Activated naive CD4-positive, alpha-beta T cell treated with anti-CD3 and anti-CD28 coated beads for 36 hours (primary cell): Measurements from ENCODE around the gene ADAM11. TPM values are rescaled to one million over a fixed set of nuclear protein-coding genes. Genes with fewer than 3 reads are reported as not detected.

Experiments
- CTCF ChIA-PET: fragments of 350-600 bp; sonication (Branson Sonifier 250); formaldehyde crosslinking; loops from one replicate; lab custom pipeline; 2021; ENCODE audit warnings: antibody characterized with exemption; lab: Charles Lee
- DNase-seq: peaks from one replicate; pipeline ENCODE4 v3.0.0-alpha.2; 2020
- H3K27ac Mint-ChIP-seq: one replicate; pipeline ENCODE4 v1.8.0; 2021; ENCODE audit warnings: mild to moderate bottlenecking, mixed read lengths
- H3K27me3 Mint-ChIP-seq: one replicate; pipeline ENCODE4 v1.8.0; 2021; ENCODE audit warnings: low read depth, mixed read lengths
- H3K36me3 Mint-ChIP-seq: one replicate; pipeline ENCODE4 v1.8.0; 2021; ENCODE audit warnings: low read depth, mixed read lengths
- H3K4me1 Mint-ChIP-seq: one replicate; pipeline ENCODE4 v1.8.0; 2021; ENCODE audit warnings: low read depth, mixed read lengths
- H3K4me3 Mint-ChIP-seq: one replicate; pipeline ENCODE4 v1.8.0; 2021; ENCODE audit warnings: mild to moderate bottlenecking, moderate library complexity, mixed read lengths
- H3K9me3 Mint-ChIP-seq: one replicate; pipeline ENCODE4 v1.8.0; 2021; ENCODE audit warnings: mixed read lengths
- intact Hi-C: fragments of 100-400 bp; cut with micrococcal nuclease; formaldehyde crosslinking; loops from one replicate; pipeline ENCODE4 v1.15.1; 2023
- total RNA-seq, 2 experiments: library from RNA; stranded (reverse); gene quantifications; one replicate each; pipeline ENCODE4 v1.2.3, GENCODE V29; 2021

ADAM11 gene
- total RNA-seq, 2 experiments from 2014 or later, result 0.17 to 0.57 TPM

DNA sequence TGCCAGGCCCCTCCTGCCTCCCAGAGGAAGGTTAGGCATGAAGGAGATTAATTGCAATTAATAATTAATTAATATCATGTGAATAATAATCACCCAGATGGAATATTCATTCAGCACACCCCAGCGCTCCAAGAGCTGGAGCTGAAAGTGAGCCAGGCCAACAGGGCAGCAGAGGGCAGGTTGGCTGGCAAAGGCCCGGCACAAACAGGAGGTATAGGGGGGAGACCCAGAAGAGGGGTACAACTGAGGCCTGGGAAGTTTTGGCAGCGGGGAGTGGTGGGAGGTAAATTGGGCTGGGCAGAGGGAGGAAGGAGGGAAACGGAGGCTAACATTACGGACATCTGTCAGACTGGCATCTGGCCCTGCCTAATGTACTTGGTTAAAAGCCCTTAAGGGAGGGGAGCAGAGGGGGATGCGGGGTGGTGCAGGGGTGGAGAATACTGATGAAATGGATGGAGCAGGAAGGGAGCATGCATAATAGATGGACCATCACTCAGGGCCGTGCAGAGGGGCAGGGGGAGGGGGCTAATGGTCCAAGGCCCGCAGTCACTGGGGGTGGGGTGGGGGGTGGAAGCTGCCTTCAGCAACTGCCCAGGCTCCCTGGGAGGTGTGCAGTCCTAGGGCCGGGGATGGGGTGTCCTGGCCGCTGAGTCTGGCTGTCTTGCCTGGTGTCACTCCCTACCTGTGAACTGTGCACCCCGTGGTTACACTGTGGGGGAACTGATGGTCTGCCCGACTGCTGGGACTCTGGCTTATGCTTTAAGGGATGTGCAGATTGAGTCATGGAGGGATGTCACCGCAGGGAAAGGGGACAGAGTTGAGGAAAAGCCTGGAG is 1.9 kb downstream of the ADAM11 start:
- no peak for DNase-seq
- H3K9me3 Mint-ChIP-seq, result no peaks in the 10 kb centered on the region
- intact Hi-C loops, result no loop called here
- CTCF ChIA-PET, result no interaction called here
- H3K36me3 Mint-ChIP-seq, result no peaks in the 10 kb centered on the region
- H3K27ac Mint-ChIP-seq, result no peak overlapping the region
- H3K27me3 Mint-ChIP-seq, result peaks cover 28% of the 10 kb centered on the region
- no peaks in the 10 kb centered on the region for H3K4me1 Mint-ChIP-seq
- no peak overlapping the region for H3K4me3 Mint-ChIP-seq

DNA sequence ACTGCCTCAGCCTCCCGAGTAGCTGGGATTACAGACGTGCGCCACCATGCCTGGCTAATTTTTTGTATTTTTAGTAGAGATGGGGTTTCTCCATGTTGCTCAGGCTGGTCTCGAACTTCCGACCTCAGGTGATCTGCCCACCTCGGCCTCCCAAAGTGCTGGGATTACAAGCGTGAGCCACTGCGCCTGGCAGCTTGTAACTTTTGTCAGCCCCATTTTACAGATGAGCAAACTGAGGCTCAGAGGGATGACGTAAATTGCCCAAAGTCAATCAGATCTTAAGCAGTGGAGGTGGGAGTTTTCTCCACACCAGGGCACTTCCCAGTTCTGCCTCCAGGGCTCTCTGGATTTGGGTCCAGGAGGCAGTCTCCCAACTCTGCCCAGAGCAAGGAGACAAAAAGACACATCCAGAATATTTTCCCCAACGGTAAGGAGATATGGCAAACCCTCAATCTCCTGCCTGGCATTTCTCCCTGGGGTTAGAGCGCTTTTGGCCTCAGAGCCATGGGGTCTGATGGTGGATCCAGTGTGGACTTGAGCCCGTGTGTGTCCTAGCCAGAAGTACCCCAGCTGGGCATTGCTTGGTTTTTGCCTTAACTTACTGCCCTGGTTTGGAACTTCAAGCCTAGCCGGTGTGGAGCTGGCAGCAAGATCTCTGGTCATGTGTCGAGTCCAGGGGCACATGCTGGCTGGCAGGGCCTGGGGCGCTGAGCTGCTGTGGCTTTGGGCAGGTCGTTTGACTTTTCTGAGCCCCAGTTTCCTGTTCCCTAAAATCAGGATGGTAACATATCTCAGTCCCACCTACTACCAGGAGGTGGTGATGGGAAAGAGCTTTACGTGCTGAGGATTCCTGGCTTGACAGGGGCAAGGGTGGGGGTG is 3.4 kb downstream of the ADAM11 start:
- Mint-ChIP-seq H3K27me3 (peaks cover 32% of the 10 kb centered on the region), H3K27ac (no peak overlapping the region), H3K4me1 (no peaks in the 10 kb centered on the region), H3K4me3 (no peak overlapping the region), H3K9me3 (no peaks in the 10 kb centered on the region), H3K36me3 (no peaks in the 10 kb centered on the region)
- intact Hi-C loops, result no loop called here
- CTCF ChIA-PET, result interaction anchor here (0.6 to 1.4 kb wide), 2 partner anchors 13 to 119 kb away, joined by 3 to 4 read pairs; no protein-coding TSS in a partner anchor
- no peak for DNase-seq

DNA sequence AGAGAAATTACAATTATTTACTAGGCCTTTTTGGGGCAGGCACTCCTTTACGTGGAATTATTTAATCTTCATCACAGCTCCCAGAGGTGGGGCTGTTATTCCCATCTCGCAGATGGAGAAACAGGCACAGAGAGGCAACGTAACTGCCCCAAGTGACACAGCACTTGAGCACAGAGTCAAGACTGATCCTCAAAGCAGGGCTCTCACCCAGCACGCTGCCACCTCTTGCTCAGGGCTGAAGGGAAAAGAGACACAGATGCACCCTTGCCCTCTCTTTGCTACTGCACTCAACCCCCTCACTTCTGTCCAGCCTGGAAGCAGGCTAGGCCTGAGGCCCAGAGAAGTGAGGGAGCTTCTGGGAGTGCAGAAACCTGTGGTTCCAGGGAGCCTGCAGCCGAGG is 4.4 kb downstream of the ADAM11 start:
- H3K4me1 Mint-ChIP-seq, result no peaks in the 10 kb centered on the region
- DNase-seq, result no peak
- H3K27ac Mint-ChIP-seq, result no peak overlapping the region
- no peak overlapping the region for H3K4me3 Mint-ChIP-seq
- peaks cover 23% of the 10 kb centered on the region for H3K27me3 Mint-ChIP-seq
- no peaks in the 10 kb centered on the region for H3K36me3 Mint-ChIP-seq
- H3K9me3 Mint-ChIP-seq, result no peaks in the 10 kb centered on the region
- CTCF ChIA-PET, result interaction anchor here (0.6 to 1.4 kb wide), 3 partner anchors 12 to 259 kb away, joined by 3 to 4 read pairs (median 3); no protein-coding TSS in a partner anchor
- intact Hi-C loops, result no loop called here

DNA sequence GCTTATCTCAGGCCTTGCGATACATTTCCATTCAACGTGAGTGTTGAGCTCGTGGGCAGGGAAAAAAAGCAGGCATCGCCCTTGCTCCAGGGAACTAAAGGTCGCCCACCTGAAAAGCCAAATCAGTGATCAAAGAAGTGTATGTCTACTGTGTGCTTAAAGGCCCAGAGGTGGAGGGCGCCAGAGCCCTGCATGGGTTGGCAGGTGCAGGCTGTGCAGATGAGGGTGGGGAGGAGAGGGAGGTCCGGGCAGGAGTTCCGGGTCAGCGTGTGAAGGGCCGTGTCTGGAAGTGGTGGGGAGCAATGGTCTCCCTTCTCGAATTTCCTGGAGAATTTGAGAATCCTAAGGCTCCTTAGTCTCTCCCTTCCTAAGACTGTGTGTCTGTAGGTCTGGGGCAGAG is 7.2 kb downstream of the ADAM11 start:
- DNase-seq, result no peak
- no peak overlapping the region for H3K4me3 Mint-ChIP-seq
- CTCF ChIA-PET, result no interaction called here
- intact Hi-C loops, result no loop called here
- H3K4me1 Mint-ChIP-seq, result no peaks in the 10 kb centered on the region
- no peak overlapping the region for H3K27ac Mint-ChIP-seq
- peaks cover 18% of the 10 kb centered on the region for H3K27me3 Mint-ChIP-seq
- H3K9me3 Mint-ChIP-seq, result no peaks in the 10 kb centered on the region
- H3K36me3 Mint-ChIP-seq, result no peaks in the 10 kb centered on the region

DNA sequence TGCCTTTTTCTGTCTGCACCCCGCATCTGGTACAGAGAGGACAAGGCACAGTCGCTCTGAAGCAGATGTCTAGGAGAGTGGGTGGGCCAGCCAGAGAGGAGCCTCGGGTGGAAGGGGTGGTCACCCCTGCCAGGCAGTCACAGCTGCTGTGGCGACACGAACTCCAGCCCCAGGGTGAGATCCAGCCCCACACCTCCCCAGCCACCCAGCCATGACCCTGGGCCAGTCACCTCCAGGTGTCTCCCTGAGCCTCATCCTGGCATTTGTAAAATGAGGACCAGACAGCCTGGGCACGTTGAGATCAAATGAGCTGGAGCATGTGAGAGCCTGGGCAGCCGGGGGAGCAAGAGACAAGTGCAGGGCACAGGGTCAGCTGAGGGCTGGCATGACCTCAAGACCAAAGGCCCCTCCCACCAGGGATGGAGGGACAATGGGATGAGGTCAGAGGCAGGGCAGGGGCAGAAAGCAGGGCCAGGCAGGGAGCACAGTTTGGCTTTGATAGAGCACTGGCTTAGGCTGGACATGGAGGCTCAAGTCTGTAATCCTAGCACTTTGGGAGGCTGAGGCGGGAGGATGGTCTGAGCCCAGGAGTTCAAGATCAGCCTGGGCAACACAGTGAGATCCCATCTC is 7.7 kb downstream of the ADAM11 start:
- H3K27ac Mint-ChIP-seq, result no peak overlapping the region
- CTCF ChIA-PET, result no interaction called here
- H3K36me3 Mint-ChIP-seq, result no peaks in the 10 kb centered on the region
- no peak overlapping the region for H3K4me3 Mint-ChIP-seq
- intact Hi-C loops, result no loop called here
- no peaks in the 10 kb centered on the region for H3K4me1 Mint-ChIP-seq
- peaks cover 13% of the 10 kb centered on the region for H3K27me3 Mint-ChIP-seq
- no peak for DNase-seq
- H3K9me3 Mint-ChIP-seq, result no peaks in the 10 kb centered on the region

DNA sequence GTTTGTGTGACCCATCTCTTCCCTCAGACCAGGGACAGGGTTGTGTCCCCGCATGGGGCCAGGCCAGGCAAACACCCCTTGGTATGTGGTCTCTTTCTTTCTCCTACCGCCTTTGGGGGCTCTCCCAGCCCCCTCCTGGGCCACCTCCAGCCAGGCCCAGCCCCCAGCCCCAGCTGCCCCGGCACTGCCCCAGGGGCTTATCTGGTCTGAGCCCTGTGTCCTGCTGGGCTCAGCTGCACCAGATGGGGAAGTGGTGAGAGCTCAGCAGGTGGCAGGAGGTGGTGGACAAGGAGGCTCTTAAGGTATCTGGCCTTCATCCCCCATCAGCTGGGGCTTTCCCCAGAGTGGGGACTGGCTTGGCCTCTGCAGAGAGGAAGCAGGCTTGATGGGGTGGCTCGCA is 8.7 kb downstream of the ADAM11 start:
- no peaks in the 10 kb centered on the region for H3K4me1 Mint-ChIP-seq
- CTCF ChIA-PET, result interaction anchor here (0.6 kb wide), 1 partner anchor 248 kb away, joined by 3 read pairs; no protein-coding TSS in a partner anchor
- DNase-seq, result no peak
- peaks cover 15% of the 10 kb centered on the region for H3K27me3 Mint-ChIP-seq
- H3K36me3 Mint-ChIP-seq, result no peaks in the 10 kb centered on the region
- no peaks in the 10 kb centered on the region for H3K9me3 Mint-ChIP-seq
- no peak overlapping the region for H3K27ac Mint-ChIP-seq
- H3K4me3 Mint-ChIP-seq, result no peak overlapping the region
- intact Hi-C loops, result no loop called here

DNA sequence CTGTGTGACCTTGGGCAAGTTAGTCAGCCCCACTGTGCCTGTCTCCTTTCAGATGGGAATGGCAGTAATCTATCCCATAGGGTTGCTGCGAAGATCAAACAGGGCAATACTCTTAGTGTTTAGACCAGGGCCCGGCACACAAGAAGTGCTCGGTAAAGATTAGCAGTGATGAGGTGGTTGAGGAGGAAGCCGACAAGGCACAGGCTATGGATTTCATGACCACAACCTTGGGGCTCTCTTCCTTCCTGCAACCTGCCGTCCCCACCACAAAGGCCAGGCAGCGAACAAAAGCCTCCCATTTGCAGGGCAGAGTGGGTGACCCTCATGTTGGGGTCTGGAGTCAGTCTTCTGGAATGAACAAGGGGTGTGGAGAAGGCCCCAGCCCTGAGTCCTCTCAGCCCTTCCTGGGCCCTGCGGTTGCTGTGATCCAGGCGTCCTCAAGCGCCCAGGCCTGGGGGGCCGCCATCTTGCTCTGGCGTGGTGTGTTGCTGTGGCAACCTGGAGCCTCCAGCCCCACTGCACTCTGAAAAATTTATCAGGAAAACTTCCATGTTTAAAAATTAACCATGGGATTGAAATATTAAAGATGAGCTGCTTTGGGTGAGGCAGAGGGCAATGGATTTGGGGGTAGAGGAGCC is 9.8 kb downstream of the ADAM11 start:
- CTCF ChIA-PET, result no interaction called here
- no peak overlapping the region for H3K4me3 Mint-ChIP-seq
- peaks cover 15% of the 10 kb centered on the region for H3K27me3 Mint-ChIP-seq
- no peaks in the 10 kb centered on the region for H3K9me3 Mint-ChIP-seq
- no peaks in the 10 kb centered on the region for H3K4me1 Mint-ChIP-seq
- H3K36me3 Mint-ChIP-seq, result no peaks in the 10 kb centered on the region
- H3K27ac Mint-ChIP-seq, result no peak overlapping the region
- intact Hi-C loops, result no loop called here
- DNase-seq, result no peak

DNA sequence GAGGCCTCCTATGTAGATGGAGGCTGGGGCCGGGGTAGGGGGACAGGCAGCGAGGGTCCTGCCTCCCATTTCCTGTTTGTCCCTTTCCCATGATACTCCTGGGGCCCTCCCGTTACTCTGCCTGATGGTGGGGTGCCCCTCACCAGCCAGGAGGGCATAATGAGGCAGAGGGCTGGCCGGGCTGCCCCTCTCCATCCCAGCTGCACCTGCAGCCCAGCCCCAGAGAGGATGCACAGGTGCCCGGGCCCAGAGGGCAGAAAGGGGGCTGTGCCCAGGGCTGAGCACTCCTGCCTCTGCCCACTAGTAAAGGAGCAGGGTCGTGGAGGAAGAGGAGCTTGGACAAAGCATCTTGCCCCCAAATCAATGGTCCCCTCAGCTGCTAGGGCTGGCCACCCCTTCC is 10.4 kb downstream of the ADAM11 start:
- Mint-ChIP-seq H3K27ac (no peak overlapping the region), H3K4me3 (no peak overlapping the region), H3K27me3 (peaks cover 15% of the 10 kb centered on the region), H3K9me3 (no peaks in the 10 kb centered on the region), H3K36me3 (no peaks in the 10 kb centered on the region), H3K4me1 (no peaks in the 10 kb centered on the region)
- DNase-seq, result no peak
- CTCF ChIA-PET, result no interaction called here
- intact Hi-C loops, result no loop called here

DNA sequence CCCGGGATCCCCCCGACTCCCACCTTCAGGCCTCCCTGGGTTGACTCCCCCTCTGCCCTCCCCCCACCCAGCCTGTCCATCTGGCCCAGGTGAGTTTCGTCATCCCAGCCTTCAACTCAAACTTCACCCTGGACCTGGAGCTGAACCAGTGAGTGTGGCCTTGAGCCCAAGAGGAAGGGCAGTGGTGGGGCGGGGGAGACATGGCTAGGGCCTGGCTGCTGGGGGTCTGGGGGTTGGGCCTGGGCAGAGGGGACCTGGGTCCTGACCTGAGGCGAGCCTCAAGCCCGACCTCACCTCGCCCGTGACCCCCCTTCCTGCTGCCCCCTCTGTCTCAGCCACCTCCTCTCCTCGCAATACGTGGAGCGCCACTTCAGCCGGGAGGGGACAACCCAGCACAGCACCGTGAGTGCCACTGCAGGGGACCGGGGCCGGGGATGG is 10.9 kb downstream of the ADAM11 start:
- CTCF ChIA-PET, result no interaction called here
- no peaks in the 10 kb centered on the region for H3K9me3 Mint-ChIP-seq

DNA sequence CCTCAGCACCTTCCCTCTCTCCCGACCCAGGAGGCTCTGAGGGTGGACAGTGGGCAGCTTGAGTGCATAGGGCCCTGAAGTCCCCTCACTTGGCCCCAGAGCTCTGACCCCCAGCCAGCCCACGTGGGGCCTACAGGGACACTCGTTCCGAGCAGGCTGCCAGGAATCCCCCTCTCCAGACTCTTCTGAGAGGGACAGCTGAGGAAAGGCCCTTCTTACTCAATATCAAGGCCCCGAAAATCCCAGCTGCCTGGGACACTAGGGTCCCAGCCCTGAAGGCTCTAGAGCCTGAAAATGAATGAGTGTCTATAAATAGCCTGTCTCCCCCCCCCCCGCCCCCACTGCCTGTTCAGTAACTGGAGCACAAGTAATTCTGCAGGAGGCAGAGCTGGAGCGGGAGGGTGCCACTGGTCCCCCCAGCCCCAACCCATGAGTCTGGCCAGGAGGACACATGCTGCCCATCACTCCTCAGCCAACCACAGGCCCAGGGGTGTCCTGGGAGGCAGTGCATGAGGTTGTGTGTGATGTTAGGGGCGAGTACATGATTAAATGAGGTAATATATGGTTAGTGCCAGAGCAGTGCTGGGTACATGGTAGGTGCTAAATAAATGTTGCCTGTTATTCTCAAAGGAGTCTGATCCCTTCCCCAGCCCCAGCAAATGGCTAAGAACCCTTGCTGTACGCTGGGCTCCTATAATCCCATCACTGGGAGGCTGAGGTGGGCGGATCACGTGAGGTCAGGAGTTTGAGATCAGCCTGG is 11.6 kb downstream of the ADAM11 start:
- H3K36me3 Mint-ChIP-seq, result no peaks in the 10 kb centered on the region
- CTCF ChIA-PET, result interaction anchor here (0.7 to 0.8 kb wide), 2 partner anchors 9 to 427 kb away, joined by 3 read pairs; no protein-coding TSS in a partner anchor
- no peak overlapping the region for H3K27ac Mint-ChIP-seq
- H3K9me3 Mint-ChIP-seq, result no peaks in the 10 kb centered on the region
- H3K27me3 Mint-ChIP-seq, result peaks cover 15% of the 10 kb centered on the region
- H3K4me1 Mint-ChIP-seq, result no peaks in the 10 kb centered on the region
- intact Hi-C loops, result loop anchor here (10.0 kb wide), 1 partner anchor 424 kb away; no protein-coding TSS in a partner anchor
- DNase-seq, result no peak
- no peak overlapping the region for H3K4me3 Mint-ChIP-seq

More for the DNA sequence above, 10.9 kb downstream of the ADAM11 start:
- Mint-ChIP-seq H3K27ac (no peak overlapping the region), H3K4me3 (no peak overlapping the region), H3K36me3 (no peaks in the 10 kb centered on the region), H3K4me1 (no peaks in the 10 kb centered on the region), H3K27me3 (peaks cover 15% of the 10 kb centered on the region)
- no peak for DNase-seq
- intact Hi-C loops, result loop anchor here (10.0 kb wide), 1 partner anchor 425 kb away; no protein-coding TSS in a partner anchor
